Coronary artery (tissue), 2 donors: Measurements from ENCODE around the gene SLC22A17.

Experiments
- DNase-seq: peaks from one replicate; pipeline ENCODE4 v3.0.0-alpha.2; 2017; ENCODE audit warnings: low spot score
- H3K27ac ChIP-seq, 2 donors: fragments of 200-600 bp; sonication (generic); one replicate each; pipeline ENCODE4 v1.5.1; 2016 to 2019
- H3K4me3 ChIP-seq: fragments of 200-600 bp; sonication (generic); 2 replicates; pipeline ENCODE4 v1.5.1; 2016; ENCODE audit warnings: mild to moderate bottlenecking, moderate library complexity
- TF ChIP-seq, protein P1 (sequence below): fragments of 200-600 bp; sonication (generic); IDR thresholded peaks from one replicate; pipeline ENCODE4 v1.5.1; 2019; ENCODE audit warnings: antibody characterized with exemption

Gene SLC22A17

DNA sequence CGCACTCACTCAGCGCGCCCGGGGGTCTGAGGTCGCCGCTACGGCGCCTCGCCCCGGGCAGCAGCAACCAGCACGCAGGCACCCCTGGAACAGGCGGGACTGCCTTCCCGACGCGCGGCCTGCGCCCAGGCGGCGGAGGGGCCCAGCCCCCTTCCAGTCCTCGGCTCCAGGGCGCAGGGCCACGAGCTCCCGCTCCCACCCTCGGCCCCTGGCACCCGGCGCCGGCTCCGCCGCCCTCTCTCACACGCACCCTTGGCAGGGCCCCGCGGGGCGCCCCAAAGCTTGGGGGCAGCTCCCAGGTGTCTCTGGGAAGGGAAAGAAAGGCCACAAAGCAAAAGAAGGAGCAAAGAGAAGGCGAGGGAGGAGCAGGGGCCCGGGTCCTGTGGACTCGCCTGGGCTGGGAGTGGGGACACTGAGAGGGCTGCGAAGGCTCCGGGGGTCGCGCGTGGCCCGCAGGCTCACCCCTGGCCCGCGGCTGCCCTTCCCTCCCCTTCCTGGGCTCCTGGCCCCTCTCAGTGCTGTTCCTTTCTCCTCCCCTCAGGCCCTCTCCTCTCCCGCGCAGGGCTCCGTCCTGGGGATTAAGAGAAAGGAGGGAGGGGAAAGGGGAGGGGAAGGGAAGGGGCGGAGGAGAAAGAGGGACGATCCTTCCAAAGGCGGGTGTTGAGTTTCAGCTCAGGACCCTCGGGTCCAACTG lies 13.2 kb upstream of the SLC22A17 start:
- Histone ChIP-seq H3K4me3 (peak overlapping the region; percentile 85), H3K27ac (peak overlapping the region; percentile 90 to 99)
- TF ChIP-seq, protein P1, sequence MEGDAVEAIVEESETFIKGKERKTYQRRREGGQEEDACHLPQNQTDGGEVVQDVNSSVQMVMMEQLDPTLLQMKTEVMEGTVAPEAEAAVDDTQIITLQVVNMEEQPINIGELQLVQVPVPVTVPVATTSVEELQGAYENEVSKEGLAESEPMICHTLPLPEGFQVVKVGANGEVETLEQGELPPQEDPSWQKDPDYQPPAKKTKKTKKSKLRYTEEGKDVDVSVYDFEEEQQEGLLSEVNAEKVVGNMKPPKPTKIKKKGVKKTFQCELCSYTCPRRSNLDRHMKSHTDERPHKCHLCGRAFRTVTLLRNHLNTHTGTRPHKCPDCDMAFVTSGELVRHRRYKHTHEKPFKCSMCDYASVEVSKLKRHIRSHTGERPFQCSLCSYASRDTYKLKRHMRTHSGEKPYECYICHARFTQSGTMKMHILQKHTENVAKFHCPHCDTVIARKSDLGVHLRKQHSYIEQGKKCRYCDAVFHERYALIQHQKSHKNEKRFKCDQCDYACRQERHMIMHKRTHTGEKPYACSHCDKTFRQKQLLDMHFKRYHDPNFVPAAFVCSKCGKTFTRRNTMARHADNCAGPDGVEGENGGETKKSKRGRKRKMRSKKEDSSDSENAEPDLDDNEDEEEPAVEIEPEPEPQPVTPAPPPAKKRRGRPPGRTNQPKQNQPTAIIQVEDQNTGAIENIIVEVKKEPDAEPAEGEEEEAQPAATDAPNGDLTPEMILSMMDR = no peak
- no peak for DNase-seq

DNA sequence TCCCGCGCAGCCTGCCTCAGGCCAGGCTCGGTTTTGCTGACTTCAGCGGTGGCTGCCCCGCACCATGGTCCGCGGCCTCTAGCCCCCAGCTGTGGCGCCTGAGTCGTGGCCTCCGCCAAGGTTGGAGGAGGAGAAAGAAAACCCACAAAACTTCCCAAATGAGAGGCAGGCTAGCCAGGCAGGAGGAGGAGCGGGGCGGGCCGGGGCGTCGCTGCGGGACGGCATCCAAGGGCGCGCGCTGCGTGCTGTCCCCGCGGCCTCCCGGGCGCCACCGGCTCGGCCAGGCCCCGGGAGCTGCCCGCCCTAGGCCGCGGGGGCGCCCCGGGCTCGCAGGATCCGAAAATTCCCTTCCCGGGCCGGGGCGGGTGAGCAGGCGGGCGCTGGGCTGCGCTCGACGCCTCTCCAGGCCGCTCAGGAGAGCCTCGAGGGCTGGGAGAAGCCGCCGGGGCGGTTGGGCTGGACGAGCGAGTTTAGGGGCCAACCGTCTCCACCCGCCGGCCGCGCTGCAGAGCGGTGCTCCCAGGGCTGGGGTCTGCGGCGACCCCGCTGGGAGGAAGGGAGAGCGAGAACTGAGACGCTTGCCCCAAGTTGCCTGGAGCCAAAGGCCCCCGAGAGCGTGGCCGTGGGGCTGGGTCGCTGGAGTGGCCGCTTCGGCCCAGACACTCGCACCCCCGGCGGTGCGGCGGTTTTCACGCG lies 12.5 kb upstream of the SLC22A17 start, which contains the start of gene EFS:
TSS of gene EFS (minus strand) at position 137 of the 696 bp plus-strand sequence. CDS start 147 bp downstream, outside the sequence.
- H3K4me3 ChIP-seq = peak within 1 kb of the TSS; percentile 85
- TF ChIP-seq, protein P1 = no peak
- peak within 1 kb of the TSS; percentile 90 to 99 for H3K27ac ChIP-seq
- DNase-seq = no peak

DNA sequence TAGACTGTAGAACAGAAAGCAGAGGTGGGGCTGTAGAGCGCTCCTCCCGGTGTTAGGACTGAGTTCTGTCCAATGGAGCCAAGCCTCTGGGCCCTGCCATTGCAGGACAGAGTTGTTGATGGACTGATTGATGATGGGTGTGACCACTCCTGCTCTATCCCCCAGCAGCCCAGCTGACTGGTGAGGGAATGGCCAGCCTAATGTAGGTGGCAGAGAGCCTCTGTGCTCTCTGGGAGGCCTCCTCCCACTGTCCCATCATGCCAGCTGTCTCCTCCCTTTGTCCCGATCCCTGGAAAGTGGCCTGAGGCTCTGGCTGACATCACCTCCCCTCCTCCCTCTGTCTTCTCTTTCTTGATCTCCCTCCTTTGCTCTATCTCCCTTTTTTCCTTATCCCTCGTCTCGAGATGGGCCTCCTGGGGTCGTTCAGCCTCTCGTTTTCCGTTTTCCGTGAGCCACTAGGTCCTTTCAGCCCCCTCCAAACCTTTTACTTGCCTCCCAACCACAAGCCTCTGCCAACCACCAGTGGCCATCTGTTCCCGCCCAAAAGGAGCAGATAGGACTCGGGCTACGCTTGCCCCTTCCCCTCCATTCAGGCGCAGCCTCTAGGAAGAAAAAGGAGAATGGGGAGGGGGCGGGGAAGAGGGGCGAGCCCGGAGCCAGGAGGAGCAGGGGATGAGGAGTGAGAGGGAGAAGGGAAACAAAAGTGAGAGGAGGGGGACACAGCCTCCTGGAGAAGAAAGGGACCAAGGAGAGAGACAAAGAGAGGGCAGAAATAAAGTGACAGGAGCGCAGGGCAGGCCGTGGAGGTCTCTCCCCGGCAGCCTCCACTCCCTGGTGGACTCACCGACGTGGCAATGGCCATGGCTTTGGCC lies 11.7 kb upstream of the SLC22A17 start:
- peak overlapping the region; percentile 85 for H3K4me3 ChIP-seq
- DNase-seq = peak; percentile 82
- TF ChIP-seq, protein P1 = no peak
- peak overlapping the region; percentile 90 to 99 for H3K27ac ChIP-seq

DNA sequence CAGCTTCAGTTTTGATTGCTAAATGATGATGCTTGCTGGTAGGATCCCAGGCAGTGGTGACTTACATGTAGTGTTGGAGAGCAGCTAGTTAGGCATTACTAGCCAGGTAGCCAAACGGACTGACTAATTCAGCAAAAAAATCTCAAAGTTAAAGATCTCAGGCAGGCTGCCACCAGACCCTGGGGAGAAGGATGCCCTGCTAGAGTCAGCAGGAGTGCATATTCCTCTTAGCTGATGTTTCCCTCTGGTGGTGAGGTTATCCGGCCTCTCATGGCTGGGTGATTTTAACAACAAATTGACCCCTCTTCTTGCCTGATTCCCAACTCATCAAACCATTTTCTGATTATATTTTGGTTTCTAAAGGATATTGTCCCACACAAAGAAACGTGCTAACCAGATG lies 9.5 kb upstream of the SLC22A17 start:
- peak overlapping the region in 1 of 2 donors; percentile 57 for H3K27ac ChIP-seq
- peak; percentile 64 for DNase-seq

DNA sequence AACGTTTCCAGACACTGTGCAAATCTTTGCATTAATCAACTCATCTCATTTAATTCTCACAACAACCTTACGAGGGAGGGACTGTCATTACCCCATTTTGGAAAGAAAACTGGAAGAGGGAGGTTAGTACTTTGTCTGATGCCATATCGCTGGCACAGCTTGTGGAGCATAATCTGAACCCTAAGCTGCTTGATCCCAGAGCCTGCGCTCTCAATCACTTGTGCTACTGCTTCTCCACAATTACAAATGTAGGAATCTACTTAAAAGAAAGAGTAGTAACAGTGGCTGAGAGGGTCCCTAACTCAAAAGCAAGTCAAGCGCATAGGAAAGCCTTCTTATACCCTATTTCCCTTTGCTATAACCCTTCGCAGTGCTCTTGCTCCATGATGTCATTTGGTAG lies 9.1 kb upstream of the SLC22A17 start:
- peak; percentile 3 for DNase-seq
- TF ChIP-seq, protein P1 = no peak
- Histone ChIP-seq H3K27ac (peak overlapping the region in 1 of 2 donors; percentile 57), H3K4me3 (no peak overlapping the region)

More for the DNA sequence above, 9.5 kb upstream of the SLC22A17 start:
- TF ChIP-seq, protein P1 = no peak
- H3K4me3 ChIP-seq = no peak overlapping the region

DNA sequence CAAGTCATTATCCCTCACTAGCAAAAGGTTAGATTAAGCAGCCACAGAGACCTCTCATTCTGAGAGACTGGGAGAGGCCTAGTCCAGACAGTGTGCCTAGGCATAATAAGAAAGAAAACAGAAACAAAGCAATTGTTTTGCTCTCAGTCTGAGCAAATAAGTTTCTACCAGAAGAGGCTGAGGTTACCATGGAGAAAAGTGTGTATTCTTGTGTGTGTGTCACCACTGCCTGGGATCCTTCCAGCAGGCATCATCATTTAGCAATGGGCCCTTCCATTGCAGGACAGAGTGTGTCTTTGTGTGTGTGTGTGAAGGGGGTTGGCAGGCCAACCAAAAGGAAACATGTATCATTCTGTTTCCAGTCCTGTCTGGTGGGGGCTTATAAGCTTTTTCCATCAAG lies 8.6 kb upstream of the SLC22A17 start:
- Histone ChIP-seq H3K4me3 (no peak overlapping the region), H3K27ac (peak overlapping the region in 1 of 2 donors; percentile 73)
- DNase-seq = peak; percentile 70
- TF ChIP-seq, protein P1 = no peak
